ENCODE data around the gene CDA.
"Not testable (repeated sequence)": the region's sequence is repeated elsewhere in the genome, so short reads cannot be mapped to it uniquely, and the experiment has no call there.

CDA gene

DNA sequence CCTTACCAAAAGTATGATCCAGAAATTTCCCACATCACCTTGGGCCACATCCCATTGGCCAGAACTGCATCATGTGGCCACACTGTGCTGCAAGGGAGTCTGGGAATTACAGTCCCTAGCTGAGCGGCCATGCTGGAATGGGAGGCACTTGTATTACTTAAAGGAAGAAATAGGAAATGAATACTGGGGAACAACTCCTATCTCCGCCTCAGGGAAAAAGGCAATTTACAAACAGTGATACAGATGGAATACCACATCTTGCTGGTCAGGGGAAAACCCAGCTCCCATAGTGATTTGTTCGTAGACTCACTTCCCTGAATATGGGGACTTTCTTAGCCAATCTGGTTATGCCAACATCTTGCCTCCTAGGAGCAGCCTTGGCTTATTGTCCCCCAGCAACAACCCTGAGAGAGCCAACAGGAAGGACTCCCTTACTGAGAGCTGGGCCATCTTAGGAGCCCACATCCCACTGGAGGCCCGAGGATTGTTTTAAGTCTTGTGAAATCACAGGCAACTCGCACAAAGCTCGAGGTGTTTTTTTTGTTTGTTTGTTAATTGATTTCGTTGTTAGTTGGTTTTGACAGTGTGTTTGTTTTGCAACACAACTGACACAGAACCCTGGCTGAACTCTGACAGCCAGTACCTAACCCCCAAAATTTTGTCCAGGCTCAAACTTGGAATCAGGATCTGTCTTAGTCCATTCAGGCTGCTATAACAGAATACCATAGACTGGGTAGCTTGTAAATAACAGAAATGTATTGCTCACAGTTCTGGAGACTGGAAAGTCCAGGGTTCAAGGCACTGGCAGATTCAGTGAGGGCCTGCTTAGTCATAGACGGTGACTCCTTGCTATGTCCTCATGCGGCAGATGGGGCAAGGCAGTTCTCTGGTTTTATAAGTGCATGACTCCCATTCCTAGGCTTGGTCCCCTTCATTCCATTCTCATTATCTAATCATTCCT, 14.9 kb downstream of the CDA start:
- Mint-ChIP-seq H3K27ac (no peak overlapping the region), H3K4me1 (peaks cover 5% of the 10 kb centered on the region), H3K9me3 (no peaks in the 10 kb centered on the region), H3K36me3 (ENCODE audit: low read depth) (no peaks in the 10 kb centered on the region), H3K4me3 (no peak overlapping the region), H3K27me3 (ENCODE audit: low read depth) (no peaks in the 10 kb centered on the region)
- TF ChIP-seq, protein P1, sequence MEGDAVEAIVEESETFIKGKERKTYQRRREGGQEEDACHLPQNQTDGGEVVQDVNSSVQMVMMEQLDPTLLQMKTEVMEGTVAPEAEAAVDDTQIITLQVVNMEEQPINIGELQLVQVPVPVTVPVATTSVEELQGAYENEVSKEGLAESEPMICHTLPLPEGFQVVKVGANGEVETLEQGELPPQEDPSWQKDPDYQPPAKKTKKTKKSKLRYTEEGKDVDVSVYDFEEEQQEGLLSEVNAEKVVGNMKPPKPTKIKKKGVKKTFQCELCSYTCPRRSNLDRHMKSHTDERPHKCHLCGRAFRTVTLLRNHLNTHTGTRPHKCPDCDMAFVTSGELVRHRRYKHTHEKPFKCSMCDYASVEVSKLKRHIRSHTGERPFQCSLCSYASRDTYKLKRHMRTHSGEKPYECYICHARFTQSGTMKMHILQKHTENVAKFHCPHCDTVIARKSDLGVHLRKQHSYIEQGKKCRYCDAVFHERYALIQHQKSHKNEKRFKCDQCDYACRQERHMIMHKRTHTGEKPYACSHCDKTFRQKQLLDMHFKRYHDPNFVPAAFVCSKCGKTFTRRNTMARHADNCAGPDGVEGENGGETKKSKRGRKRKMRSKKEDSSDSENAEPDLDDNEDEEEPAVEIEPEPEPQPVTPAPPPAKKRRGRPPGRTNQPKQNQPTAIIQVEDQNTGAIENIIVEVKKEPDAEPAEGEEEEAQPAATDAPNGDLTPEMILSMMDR (IDR thresholded peaks at IDR 0.05; ENCODE audit: unreplicated experiment in 3 of 3) = no peak

DNA sequence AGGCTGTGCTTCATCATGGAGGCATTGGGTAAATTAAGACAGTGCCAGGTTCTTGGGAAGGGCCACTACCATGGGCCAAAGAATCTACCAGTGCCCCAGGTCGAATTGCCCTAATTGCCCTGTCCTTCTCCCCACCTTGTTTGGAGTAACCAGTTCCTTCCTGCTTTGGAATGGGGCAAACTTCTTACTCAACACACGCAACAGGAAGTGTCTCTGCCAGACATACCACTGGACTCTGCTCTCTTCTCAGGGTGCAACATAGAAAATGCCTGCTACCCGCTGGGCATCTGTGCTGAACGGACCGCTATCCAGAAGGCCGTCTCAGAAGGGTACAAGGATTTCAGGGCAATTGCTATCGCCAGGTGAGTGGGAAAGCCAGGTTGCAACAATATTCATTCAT, 15.8 kb downstream of the CDA start:
- H3K27ac Mint-ChIP-seq = no peak overlapping the region
- no peak overlapping the region for H3K4me3 Mint-ChIP-seq
- H3K27me3 Mint-ChIP-seq (ENCODE audit: low read depth) = peaks cover 5% of the 10 kb centered on the region
- H3K9me3 Mint-ChIP-seq = no peaks in the 10 kb centered on the region
- H3K36me3 Mint-ChIP-seq (ENCODE audit: low read depth) = no peaks in the 10 kb centered on the region
- peaks cover 9% of the 10 kb centered on the region for H3K4me1 Mint-ChIP-seq
- TF ChIP-seq, protein P1 (IDR thresholded peaks at IDR 0.05; ENCODE audit: unreplicated experiment in 3 of 3) = no peak

DNA sequence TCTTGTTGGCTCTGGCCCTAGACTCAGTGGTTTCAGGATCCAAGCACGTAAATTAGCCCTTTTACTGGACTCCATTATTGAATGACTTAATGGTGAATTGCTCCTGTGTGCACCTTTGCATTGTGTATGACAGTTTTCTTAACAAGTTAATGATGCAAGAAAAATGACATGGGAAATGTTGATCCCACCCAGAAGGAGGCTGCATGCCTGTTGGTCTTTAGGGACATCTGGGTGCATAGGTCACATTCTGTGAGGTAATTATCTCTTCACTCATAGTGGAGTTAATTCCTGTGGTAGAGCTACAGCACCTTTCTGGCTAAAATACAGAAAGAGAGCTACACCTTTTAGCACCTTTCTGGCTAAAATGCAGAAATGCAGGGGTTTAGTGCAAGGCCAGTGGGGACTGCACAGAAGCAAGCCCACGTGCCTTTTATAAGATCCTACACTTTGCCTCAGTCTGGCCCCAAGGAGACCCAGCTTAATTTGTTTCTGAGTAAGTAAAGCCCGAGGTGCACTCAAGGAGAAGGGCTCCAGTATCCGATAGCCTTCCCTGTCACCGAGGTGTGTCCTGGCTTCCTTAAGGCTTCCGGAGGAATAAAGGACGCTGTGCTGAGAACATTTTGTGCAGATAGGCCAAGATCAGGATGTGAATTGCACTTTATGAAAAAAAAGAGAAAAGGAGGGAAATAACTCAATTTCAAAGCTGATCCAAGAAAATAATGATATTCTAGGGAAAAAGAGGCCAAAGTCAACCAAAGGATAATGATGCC, 18.1 kb downstream of the CDA start:
- not testable (repeated sequence) for H3K27me3 Mint-ChIP-seq (ENCODE audit: low read depth); H3K36me3 Mint-ChIP-seq (ENCODE audit: low read depth)

DNA sequence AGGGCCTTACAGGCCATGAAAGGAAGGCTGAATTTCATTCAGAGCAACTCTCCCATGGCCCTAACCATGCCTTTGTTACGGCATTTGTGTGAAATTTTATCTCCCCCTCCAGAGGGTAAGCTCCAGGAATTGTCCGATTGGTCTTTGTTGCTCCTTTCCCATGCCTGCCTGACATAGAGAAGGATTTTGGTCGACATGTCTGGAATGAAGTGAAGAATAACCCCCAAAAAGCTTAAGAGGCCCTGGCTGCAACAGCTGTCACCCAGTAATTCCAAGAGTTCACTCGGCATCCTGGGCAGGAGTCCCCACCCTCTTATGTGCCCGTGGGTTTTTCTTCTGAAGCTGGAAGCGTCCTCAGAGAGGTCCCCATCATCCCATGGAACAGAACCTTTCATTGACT, 20.6 kb downstream of the CDA start:
- H3K27ac Mint-ChIP-seq = peak overlapping the region in 2 of 3 experiments; percentile 12 to 38
- H3K27me3 Mint-ChIP-seq (ENCODE audit: low read depth) = peaks cover 8% of the 10 kb centered on the region
- H3K4me3 Mint-ChIP-seq = no peak overlapping the region
- H3K4me1 Mint-ChIP-seq = peaks cover 21% of the 10 kb centered on the region
- H3K36me3 Mint-ChIP-seq (ENCODE audit: low read depth) = no peaks in the 10 kb centered on the region
- TF ChIP-seq, protein P1 (IDR thresholded peaks at IDR 0.05; ENCODE audit: unreplicated experiment in 3 of 3) = no peak
- no peaks in the 10 kb centered on the region for H3K9me3 Mint-ChIP-seq

More for the DNA sequence above, 18.1 kb downstream of the CDA start:
- H3K4me1 Mint-ChIP-seq = peaks cover 13% of the 10 kb centered on the region
- not testable (repeated sequence) for H3K9me3 Mint-ChIP-seq, H3K27ac Mint-ChIP-seq, H3K4me3 Mint-ChIP-seq

DNA sequence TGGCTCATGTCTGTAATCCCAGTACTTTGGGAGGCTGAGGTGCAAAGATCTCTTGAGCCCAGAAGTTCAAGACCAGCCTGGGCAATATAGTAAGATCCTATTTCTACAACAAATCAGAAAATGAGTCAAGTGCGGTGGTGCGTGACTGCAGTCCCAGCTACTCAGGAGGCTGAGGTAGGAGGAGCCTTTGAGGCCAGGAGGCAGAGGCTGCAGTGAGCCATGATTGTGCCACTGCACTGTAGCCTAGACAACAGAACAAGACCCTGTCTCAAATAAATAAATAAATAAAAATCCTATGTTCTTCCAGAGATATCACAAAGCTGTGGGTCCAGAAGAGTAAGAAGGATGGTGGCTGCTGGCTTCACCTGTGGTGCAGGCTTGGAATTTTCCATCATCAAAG, 22.1 kb downstream of the CDA start:
- Mint-ChIP-seq H3K36me3 (ENCODE audit: low read depth) (no peaks in the 10 kb centered on the region), H3K9me3 (no peaks in the 10 kb centered on the region), H3K27ac (no peak overlapping the region), H3K4me3 (no peak overlapping the region), H3K27me3 (ENCODE audit: low read depth) (peaks cover 9% of the 10 kb centered on the region), H3K4me1 (peaks cover 23% of the 10 kb centered on the region)
- TF ChIP-seq, protein P1 (IDR thresholded peaks at IDR 0.05; ENCODE audit: unreplicated experiment in 3 of 3) = no peak

DNA sequence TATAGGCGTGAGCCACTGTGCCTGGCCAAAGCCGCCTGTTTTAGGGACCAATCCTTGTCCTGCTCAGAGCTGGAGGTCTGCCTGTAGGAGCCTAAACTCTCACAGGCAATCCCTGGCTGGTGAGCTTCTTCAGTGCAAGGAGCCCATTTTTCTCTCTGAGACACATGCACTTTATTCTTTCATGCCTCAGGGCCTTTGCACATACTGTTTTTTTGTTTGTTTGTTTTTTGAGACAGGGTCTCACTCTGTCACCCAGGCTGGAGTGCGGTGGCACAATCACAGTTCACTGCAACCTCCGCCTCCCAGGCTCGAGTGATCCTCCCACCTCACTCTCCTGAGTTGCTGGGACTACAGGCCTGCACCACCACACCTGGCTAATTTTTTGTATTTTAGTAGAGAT, 22.8 kb downstream of the CDA start:
- TF ChIP-seq, protein P1 (IDR thresholded peaks at IDR 0.05; ENCODE audit: unreplicated experiment in 3 of 3) = no peak
- Mint-ChIP-seq H3K4me3 (no peak overlapping the region), H3K27me3 (ENCODE audit: low read depth) (peaks cover 9% of the 10 kb centered on the region), H3K4me1 (peaks cover 30% of the 10 kb centered on the region), H3K27ac (no peak overlapping the region), H3K9me3 (no peaks in the 10 kb centered on the region), H3K36me3 (ENCODE audit: low read depth) (no peaks in the 10 kb centered on the region)

Data from nephron (organoid).